NCI-H2171 (cell line): ENCODE data around the gene CDC40.

Source experiments
- DNase-seq: peaks from one replicate; lab custom pipeline; 2025; lab: John Stamatoyannopoulos, UW

The CDC40 gene

DNA sequence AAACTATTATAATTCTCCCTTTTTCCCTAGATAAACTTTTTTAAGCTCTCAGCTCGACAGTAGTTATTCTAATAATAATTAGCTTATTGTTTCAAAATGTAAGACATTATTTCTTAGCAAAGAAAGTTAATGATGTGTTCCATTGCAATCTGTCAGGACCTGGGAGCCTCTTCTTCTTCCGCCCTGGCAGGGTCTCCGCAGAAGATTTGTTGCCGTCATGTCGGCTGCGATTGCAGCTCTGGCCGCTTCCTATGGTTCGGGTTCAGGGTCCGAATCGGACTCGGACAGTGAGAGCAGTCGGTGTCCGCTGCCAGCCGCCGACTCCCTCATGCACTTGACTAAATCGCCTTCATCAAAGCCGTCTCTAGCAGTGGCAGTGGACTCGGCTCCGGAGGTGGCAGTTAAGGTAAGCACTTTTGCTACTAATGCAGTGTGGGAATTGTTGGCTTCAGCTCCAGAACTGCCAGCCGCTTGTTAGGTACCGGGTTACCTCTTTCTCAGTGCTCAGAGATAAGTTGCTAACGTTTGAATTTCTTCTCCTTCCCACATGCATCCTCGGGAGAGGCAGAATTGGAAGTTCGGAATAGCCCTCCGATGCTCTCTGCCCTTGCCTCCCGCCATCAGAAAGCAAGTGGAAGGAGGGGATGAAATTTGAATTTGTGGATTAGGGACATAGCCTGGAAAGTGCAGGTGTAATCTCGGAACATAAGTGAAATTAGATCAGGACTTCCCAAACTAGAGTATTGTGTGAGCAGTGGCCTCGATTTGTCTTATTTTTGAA, at the start of gene CDC40:
TSS of gene CDC40 (plus strand) at position 200 of the 781 bp plus-strand sequence. CDS start at position 218, 18 bp downstream.
- no peak for DNase-seq

DNA sequence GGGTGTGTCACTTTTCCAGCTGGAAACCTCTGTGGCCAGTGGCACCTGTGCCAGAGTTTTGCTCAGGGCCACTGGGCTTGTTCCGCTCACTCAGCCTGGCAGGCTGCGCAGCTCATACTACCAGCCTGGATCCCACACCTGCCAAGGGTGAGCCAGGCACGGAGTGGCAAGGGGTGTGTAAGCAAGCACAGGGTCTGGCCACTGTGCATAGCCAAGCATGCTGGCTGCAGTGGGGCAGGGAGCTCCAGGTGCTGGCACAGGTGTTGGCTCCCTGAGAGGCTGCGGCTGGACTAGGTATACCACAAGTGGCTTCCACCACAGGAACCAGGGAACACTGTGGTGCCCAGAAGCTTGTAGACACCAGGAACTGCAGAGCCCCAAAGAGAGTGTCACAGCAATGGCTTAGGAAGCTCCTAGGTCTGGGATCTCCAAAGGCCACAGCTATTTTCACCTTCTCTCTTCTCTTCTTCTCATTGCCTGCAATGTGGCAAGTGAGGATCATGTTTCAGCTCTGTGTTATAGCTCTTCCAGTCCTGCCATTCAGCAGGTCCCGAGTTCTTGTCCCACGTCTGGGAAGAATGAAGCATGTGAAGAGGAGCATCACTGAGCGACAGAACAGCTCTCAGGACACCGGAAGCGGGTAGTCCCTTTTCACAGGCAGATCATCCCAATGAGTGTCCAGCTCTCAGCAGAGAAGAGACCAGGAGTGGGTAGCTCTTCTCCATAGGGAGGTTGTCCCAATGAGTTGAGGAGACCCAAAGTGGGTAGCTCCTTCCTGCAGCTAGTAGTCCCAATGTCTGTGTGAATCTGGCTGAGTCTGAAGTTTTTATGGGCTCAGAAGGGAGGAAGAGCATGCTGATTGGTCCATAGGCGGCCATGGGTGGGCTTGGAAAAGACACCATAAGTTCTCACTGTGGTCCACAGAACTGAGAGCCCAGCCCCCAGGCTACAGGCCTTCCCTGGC, 42.0 kb upstream of the CDC40 start:
- DNase-seq: no peak

DNA sequence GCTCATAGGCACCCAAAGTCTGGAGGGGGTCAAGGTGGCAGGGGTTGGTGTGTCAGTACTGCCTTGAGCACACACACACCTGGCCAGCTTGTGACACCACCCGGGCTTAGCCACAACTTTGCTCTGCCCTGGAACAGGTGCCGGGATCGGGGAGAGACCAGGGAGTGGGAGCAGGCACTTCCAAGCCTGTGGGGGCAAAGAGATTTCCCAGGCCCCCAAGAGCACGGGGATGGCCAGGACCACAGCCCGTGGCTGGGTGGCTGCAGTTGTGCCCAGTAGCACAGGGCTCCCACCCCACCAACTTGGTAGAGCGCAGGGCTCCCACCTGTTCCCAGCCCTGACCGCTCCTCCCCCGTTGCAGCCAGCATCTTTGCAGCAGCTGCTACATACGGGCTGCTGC, 41.2 kb upstream of the CDC40 start:
- no peak for DNase-seq

DNA sequence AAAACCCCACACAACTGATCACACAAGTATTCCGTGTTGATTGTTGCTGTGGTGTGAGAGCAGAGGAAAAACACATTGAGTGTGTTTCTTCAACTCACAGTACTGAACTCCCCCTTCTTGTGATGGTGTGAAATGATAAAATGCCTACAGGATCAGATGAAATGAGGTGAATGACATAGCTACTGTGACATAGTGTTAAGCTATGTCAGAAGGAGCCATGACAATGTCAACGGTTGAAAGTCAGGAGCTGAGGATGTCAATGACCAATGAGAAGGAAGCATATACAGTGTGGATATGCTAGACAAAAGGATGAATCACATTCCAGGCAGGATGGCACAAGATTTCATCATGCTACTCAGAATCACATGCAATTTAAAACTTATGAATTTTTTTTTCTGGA, 39.6 kb upstream of the CDC40 start:
- no peak for DNase-seq

DNA sequence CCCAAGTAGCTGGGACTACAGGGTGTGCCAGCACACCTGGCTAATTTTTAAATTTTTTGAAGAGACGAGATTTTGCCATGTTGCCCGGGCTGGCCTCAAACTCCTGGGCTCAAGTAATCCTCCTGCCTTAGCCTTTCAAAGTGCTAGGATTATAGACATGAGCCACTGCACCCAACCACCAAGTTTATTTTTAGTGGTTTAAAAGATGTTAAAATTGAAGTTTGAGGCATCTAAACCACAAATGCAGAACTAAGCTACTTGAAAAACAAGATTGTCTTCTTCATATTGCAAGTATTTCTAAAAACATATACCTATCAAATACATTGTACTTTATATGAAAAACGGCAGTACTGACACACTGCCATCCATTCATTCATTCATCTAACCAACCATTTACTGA, 32.4 kb upstream of the CDC40 start:
- no peak for DNase-seq

DNA sequence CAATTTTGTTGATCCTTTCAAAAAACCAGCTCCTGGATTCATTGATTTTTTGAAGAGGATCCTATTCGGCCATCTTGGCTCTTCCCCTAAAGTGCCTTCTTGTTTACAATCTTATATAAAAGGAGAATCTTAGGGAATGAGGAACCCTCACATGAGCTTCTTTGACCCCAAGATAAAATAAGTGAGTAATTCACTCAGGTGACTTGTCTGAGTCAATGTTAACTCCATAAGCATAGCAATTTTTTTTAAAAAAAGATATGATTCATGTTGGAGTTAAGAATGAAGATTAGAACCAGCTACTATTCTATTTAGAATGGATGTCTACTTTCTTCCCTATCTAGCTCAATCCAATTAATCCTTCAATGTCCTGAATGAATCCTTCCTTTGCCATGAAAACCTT, 21.7 kb upstream of the CDC40 start:
- no peak for DNase-seq

DNA sequence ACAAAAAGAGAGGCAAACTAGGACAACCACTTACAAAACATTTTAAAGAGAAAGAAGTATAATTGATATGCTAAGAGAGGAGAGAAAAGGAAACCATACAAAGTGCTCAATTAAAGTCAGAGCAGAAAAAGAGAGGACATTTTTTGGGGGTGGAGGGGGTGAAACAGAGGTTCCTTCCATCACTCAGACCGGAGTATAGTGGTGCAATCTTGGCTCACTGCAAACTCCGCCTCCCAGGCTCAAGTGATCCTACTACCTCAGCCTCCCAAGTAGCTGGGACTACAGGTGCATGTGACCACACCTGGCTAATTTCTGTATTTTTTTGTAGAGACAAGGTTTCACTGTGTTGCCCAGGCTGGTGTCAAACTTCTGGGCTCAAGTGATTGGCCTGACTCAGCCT, 10.1 kb upstream of the CDC40 start:
- no peak for DNase-seq

DNA sequence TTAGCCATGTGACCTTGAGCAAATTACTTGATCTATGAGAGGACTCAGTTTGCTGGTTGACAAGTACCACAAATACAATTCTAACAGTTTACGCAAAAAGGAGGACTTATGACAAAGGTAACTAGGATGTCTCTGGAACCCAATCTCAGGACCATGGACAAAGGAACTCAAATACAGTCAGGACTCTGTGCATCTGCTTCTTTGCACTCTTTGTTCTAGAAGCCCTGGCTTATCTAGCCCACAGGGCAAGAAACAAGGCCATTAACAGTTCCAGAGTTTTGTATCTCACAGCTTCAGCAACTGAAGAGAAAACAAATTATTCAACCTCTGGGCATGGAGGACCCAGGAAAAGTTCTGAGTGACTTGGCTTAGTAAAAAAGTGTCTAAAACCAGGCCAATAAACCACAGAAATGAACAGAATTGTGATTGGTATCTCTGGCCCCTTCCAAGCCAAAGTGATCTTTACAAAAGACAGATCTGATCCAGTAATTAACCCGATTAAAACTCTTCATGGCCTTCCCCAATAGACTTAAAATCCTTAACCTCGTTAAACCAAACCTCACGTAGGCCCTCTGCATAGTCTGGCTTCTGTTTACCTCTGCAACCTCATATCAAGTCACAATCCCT, 6.6 kb upstream of the CDC40 start:
- no peak for DNase-seq

DNA sequence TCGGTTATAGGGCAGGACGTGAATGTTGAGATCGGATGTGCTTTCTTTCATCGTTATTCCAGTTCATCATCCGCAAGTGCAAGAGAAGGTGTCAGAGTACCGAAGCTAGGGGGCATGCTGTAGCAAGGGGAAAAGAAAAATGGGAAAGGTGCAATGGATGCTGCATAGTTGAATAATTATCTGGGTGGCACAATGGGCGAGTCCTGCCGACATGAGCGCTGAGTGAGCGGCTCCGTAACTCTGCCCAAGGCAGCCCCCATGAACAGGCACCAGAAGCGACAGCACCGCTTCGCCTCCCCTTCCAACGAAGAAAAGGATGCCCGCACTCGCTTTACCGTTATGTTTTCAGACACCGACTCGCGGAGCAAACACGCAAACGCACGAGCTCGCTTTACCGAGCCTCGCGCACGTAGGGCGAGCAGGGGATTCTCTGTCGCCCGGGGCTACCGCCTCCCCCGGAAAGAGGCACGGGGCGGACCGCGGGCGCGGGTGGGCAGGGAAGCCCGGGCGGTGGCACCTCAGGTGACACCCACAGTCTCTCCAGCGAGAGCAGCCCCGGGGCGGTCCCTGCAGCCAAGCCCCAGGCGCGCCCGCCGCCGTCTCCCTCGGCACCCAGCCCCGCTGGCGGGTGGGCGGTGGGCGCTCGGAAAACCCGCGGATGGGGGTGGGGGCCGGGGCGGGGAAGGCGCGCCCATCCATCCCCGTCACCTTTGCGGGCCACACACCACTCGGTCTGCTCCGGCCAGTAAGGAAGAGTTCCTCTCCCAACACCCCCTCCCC, 1.4 kb upstream of the CDC40 start:
- peak; percentile 74 for DNase-seq

DNA sequence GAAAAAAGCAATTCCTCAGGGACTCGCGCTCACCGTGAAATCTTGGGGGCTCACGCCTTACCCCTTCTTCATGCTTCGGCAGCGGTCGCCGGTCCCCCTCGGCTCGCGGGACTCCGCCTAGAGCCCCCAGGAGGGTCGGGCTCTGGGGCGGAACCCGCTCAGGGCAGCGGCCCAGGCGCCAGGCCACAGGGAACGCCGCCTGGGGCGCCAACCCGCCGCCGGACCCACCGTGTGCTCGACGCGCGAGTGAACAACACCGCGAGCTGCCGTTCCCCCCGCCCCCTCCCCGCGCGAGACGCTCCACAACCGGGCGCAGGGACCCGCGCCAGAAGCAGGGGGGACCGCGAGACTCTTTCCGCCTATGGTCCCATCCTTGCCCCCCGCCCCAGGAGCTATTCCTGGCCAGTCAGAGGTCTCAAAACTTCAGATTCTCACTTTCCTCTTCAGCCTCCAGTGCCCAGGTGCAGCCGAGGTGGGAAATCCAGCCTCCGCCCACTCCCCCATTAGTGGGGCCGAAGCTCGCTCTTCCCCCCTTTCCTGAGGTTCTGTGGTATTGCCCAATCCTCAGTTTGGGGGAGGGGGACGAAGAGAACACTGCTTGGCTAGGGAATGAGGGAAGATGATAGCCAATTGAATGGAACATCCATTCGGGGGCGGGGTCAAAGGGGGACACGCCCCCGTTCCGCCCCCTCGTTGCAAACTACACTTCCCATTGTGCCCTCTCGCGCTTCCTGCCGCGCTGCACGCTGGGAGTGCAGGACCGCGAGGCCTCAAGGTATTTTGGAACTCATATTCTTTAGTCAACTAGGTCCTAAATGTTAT, 610 bp upstream of the CDC40 start, which contains the start of gene WASF1:
TSS of gene WASF1 (minus strand) at position 265 of the 822 bp plus-strand sequence. CDS start 52,069 bp downstream, outside the sequence.
- DNase-seq: peak; percentile 92

DNA sequence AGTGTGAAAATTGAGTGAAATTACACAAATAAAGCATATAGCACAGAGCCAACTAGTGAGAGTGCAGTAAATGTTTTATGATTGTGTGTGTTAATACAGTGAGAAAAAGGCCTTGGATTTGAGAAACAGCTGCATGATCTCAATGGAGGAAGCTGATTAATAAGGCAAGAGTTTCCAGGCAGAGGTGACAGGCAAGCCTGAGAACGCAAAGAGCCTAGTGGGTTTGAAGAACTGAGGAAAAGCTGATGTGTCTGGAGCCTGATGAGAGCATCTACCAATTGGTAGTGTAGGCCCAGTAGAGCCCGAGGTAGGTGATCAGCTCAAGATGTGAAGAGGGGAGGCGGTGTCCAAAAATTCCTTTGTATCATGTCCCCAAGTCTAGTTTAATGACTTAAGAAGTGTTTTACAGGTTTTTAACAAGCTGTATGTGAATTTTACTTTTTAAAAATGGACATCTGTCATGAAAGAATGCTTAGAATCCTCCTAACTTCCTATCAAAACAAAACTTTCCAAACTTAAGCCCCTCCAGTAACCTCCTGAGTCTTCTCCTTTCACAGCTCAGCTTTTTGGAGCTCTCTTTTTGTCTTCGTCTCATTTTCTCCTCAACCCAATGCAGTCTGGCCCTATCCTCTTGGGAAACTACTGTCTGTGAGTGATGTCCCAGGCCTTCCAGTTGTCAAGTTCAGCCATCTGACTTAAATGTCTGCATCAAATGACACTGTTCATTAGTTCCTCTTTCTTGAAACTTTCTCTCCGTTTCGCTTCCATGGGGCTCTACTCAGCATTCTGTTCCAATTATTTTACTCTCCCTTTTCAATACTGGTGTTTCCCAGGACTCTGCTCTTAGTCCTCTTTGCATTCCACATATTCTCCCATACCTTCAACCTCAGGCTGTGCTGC, 1.2 kb downstream of the CDC40 start:
- DNase-seq: no peak

DNA sequence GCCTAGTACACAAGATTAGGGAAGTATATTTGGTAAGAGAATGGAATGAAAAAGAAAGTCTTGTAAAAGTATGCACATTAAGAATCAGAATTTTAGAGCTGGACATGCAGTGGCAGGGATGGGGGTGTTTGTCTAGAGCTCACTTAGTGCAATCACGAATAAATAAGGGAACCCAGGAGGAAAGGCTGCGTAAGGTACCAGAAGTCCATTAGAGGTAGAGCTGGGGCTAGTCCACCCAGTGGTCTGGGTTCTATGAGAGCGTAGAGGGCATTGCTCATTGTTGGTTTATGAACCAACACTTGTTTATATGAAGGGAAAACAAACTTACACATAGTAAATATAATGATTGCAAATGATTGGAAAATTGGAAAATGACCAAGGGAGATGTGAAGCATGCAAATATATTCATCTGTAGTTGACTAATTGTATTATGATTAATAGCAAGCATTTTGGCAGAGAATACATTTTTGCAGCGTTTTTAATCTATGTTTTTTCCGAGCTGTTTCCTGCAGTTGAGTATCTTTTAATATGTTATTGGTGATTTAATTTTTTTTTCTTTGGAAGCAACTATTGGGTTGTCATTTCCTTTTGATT, 3.2 kb downstream of the CDC40 start:
- DNase-seq: no peak

DNA sequence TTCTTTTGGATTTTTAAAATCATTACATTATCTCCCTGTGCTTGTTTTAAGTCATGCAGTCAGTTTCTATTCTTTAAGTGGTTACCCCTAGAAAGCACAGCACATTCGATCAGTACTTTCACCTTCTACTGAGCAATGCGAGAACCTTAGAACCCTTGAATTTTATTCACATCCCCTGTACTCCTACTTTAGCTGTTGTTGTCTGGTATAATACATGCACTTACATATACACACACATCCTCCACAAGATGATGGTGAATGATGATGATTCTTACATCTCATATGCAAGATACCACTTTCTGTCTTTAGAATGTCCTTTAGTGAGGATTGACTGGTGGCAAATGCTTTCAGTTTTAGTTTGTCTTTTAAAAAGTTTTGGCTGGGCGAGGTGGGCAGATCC, 5.7 kb downstream of the CDC40 start:
- DNase-seq: no peak

DNA sequence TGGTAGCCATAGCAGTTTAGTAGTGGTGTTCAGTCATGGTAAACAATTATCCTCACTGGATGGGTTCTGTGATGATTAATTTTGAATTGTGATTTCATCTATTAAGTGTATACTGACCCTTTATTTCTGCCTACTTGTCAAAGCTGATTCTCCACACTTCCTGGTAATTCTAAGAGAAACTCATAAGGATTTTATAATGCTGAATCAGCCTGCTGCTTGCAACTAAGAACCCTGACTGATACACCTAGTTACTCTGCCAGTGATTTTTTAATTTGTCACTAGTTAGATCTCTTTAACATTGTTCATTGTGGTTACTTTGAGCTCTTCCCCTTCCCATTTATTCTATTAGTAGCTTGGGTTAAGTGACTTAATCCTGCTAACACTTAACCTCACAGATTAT, 8.6 kb downstream of the CDC40 start:
- no peak for DNase-seq

DNA sequence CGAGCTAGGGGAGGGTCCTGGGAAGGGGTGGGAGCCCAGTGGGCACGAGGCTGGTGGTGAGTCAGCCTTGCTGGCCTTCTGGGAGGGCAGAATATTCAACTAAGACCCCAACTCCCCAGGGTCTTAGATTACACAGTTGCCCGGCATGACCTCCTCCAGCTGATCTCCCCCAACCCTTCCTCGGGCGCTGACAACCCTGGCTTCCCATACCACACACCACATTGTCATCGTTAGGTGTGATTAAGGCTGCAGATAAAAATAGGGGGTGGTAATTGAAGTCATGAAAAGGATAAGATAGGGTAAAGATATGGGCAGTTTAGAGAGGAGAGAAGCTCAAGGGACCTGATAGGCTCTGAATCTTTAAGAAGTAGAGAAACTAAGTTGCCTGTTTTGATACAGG, 10.5 kb downstream of the CDC40 start:
- DNase-seq: no peak

DNA sequence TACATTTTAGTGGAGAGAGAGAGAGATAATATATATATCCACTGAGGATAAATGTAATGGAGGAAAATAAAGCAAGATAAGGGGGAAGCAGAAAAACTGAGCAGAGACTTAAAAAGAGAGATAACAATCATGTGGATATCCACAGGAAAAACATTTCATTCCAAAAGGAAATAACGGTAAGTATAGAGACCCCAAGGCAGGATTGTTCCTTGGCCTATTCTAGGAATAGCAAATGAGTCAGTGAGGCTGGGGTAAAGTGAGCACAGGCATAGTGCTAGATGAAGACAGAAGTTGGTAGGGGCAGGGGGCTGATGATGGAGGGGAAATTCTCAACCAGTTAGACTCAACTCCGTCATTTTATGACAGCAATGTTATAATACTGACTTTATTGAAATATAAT, 11.2 kb downstream of the CDC40 start:
- no peak for DNase-seq

DNA sequence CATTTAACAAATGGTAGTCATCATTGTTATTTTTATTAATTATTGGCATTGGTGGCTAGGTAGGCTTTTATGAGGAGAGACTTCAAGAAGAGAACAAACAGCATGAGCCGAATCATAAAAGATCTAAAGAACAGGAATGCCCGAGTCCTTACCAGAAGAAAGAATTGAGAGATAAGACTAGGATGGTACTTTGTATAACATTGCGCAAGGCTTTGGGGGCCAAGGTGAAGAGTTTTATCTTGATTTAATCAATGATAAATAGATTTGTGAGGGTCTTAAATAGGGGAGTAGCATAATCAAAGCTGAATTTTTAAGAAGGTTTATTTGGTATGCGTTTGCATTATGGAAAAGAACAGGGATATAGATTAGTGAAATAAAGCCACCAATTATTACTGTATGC, 15.4 kb downstream of the CDC40 start:
- no peak for DNase-seq

DNA sequence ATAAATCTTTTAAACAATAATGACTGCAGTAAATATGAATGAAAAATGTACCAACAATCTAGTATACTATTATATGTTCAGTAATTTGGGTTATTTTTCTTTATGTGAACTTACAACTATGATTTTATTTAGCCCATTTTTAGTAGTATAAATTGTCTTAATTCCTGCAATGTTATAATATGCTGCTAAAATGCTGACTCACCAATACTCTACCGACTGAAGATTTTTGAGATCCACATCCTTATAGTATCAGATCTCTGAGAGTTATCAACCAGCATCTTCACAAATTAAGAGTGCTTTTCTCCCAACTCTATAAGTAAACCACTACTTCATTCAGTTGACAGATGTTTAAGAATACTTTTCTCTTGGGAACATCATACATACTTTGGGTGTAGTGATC, 16.6 kb downstream of the CDC40 start:
- DNase-seq: no peak

DNA sequence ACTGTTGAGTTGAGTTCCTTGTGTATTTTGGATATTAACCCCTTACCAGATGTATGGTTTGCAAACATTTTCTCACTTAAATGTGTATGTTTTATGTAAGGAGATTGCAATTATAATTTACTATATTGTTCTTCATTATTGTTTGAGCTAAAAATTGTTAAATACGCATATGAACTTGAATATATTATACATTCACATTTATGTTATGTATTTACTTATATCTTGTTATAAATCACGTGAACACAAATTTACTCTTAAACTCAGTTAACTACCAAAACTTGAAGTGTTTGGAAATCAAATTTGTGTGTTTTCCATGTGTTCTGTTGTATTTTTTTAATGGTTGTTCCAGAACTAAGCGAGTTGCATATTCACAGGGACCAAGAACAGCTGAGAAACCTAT, 18.3 kb downstream of the CDC40 start:
- no peak for DNase-seq
